Body of pancreas (tissue), 4 donors: ENCODE measurements around the gene TLN1. TPM values are rescaled to one million over a fixed set of nuclear protein-coding genes. Genes with fewer than 3 reads are reported as not detected.

Experiments used
- ATAC-seq: fragments of 150-250 bp; one replicate; pipeline ENCODE4 v1.9.1; 2016
- DNase-seq, 4 donors: peaks; one replicate each; pipeline ENCODE4 v3.0.0-alpha.2; 2019
- H3K27ac ChIP-seq, 4 donors: fragments of 200-600 bp; sonication (generic); 1 replicate in 3 of 4; 2 replicates in 1 of 4; pipeline versions ENCODE4 v1.5.1 to v1.6.1; 2016 to 2019; ENCODE audit warnings: mild to moderate bottlenecking in 1 of 4, mixed read lengths in 1 of 4, moderate library complexity in 1 of 4
- H3K27me3 ChIP-seq, 2 donors: fragments of 200-600 bp; sonication (generic); one replicate each; pipeline ENCODE4 v1.6.0; 2016; ENCODE audit warnings: mild to moderate bottlenecking in 1 of 2
- H3K36me3 ChIP-seq, 2 donors: fragments of 200-600 bp; sonication (generic); replicated peaks in 1 of 2; 2 replicates each; pipeline ENCODE4 v1.5.1; 2016; ENCODE audit warnings: low read depth in 2 of 2; ENCODE audit not compliant: insufficient read depth in 1 of 2
- H3K4me1 ChIP-seq: fragments of 200-600 bp; sonication (generic); one replicate; pipeline ENCODE4 v1.6.0; 2016
- H3K4me3 ChIP-seq, 2 donors: fragments of 200-600 bp; sonication (generic); 1 replicate in 1 of 2; 2 replicates in 1 of 2; pipeline ENCODE4 v1.5.1; 2016 to 2019
- H3K9me3 ChIP-seq, 3 donors: fragments of 200-600 bp; sonication (generic); 1 replicate in 2 of 3; 2 replicates in 1 of 3; pipeline ENCODE4 v1.5.1; 2016
- CTCF ChIP-seq, 7 experiments: fragments of 450-650 bp in 4 of 7; fragments of 200-600 bp in 3 of 7; sonication (generic) in 3 of 7; IDR thresholded peaks; one replicate each; pipeline ENCODE4 v1.5.1; 2016 to 2019; ENCODE audit warnings: antibody characterized with exemption in 7 of 7
- POLR2A ChIP-seq, 3 donors: fragments of 450-650 bp; IDR thresholded peaks; one replicate each; pipeline ENCODE4 v1.6.1; 2016; ENCODE audit warnings: antibody characterized with exemption in 3 of 3, mild to moderate bottlenecking in 2 of 3
- WGBS, 2 donors: methylation state at CpG; one replicate each; pipeline ENCODE4 v1.1.5; 2017; 5-methylcytosine and 5-hydroxymethylcytosine counted together
- intact Hi-C: fragments of 100-400 bp; cut with DNase I; formaldehyde crosslinking; loops from one replicate; pipeline ENCODE4 v1.15.1; 2023
- total RNA-seq, 2 donors: library from RNA; depleted of rRNA; stranded (reverse); fragments of >200 nt; gene quantifications; one replicate each; pipeline ENCODE4 v1.1.0, GENCODE V29; 2016

The TLN1 gene
- total RNA-seq, 2 donors from 2014 or later = 93.7 to 130 TPM

- no peak for ATAC-seq
Observed at GRCh38 chr9:35710818-35711500, 21.0 kb downstream of the TLN1 start.

GRCh38 chr9:35708146-35708545, 23.8 kb downstream of the TLN1 start:
- no peak for ATAC-seq
- TF ChIP-seq CTCF (IDR thresholded peaks at IDR 0.05) (no peak), POLR2A (IDR thresholded peaks at IDR 0.05) (no peak)
- no peaks in the 10 kb centered on the region for H3K27me3 ChIP-seq
- WGBS, 2 donors = 93 to 98% methylated on average over 4 of the region's 4 CpGs
- H3K4me1 ChIP-seq = no peaks in the 10 kb centered on the region
- no peak for DNase-seq
- no peak overlapping the region for H3K4me3 ChIP-seq
- H3K36me3 ChIP-seq = peaks cover 41 to 76% of the 10 kb centered on the region in 2 donors
- H3K27ac ChIP-seq = no peak overlapping the region
- intact Hi-C loops = no loop called here
- H3K9me3 ChIP-seq = no peaks in the 10 kb centered on the region

More at GRCh38 chr9:35710818-35711500, 21.0 kb downstream of the TLN1 start:
- no peak for DNase-seq
- H3K27ac ChIP-seq = no peak overlapping the region
- H3K9me3 ChIP-seq = no peaks in the 10 kb centered on the region
- no peaks in the 10 kb centered on the region for H3K27me3 ChIP-seq
- H3K4me1 ChIP-seq = no peaks in the 10 kb centered on the region
- no peak overlapping the region for H3K4me3 ChIP-seq
- intact Hi-C loops = no loop called here
- peaks cover 31 to 74% of the 10 kb centered on the region in 2 donors for H3K36me3 ChIP-seq
- WGBS, 2 donors = 72 to 76% methylated on average over 7 of the region's 7 CpGs
- TF ChIP-seq POLR2A (IDR thresholded peaks at IDR 0.05) (no peak), CTCF (IDR thresholded peaks at IDR 0.05) (no peak)

GRCh38 chr9:35706951-35707350, 25.0 kb downstream of the TLN1 start:
- 92 to 93% methylated on average over 9 to 10 of the region's 10 CpGs for WGBS, 2 donors
- no peaks in the 10 kb centered on the region for H3K9me3 ChIP-seq

GRCh38 chr9:35705836-35706430, 26.1 kb downstream of the TLN1 start:
- TF ChIP-seq CTCF (IDR thresholded peaks at IDR 0.05) = no peak
- no peak for TF ChIP-seq POLR2A (IDR thresholded peaks at IDR 0.05)
- Histone ChIP-seq H3K27me3 (no peaks in the 10 kb centered on the region), H3K9me3 (no peaks in the 10 kb centered on the region), H3K4me3 (no peak overlapping the region), H3K27ac (no peak overlapping the region), H3K4me1 (no peaks in the 10 kb centered on the region), H3K36me3 (peaks cover 33 to 76% of the 10 kb centered on the region in 2 donors)
- intact Hi-C loops = no loop called here
- 85% methylated on average over 7 of the region's 7 CpGs; no CpG with 5 or more reads in 1 of the 2 donors for WGBS, 2 donors
- DNase-seq (no peak), ATAC-seq (no peak)

More at GRCh38 chr9:35706951-35707350, 25.0 kb downstream of the TLN1 start:
- H3K27ac ChIP-seq = no peak overlapping the region
- intact Hi-C loops = no loop called here
- H3K27me3 ChIP-seq = no peaks in the 10 kb centered on the region
- TF ChIP-seq CTCF (IDR thresholded peaks at IDR 0.05) = no peak
- no peak for TF ChIP-seq POLR2A (IDR thresholded peaks at IDR 0.05)
- H3K4me3 ChIP-seq = no peak overlapping the region
- DNase-seq = no peak
- no peaks in the 10 kb centered on the region for H3K4me1 ChIP-seq
- no peak for ATAC-seq
- peaks cover 40 to 79% of the 10 kb centered on the region in 2 donors for H3K36me3 ChIP-seq
